K562 (cell line): ENCODE measurements around the gene FXYD4. TPM values are rescaled to one million over a fixed set of nuclear protein-coding genes. Genes with fewer than 3 reads are reported as not detected.

Experiments
- ATAC-seq: fragments of 200-7000 bp; cut with Tn5 transposase; 3 replicates; pipeline ENCODE4 v1.9.1; 2020; ENCODE audit warnings: moderate library complexity
- BruUV-seq: library from RNA; stranded (reverse); fragments of 400-500 nt; replicated peaks from 2 replicates; lab custom pipeline; 2021; lab: Mats Ljungman, UMichigan
- CTCF ChIA-PET: fragments of 300-600 bp; formaldehyde crosslinking; extraction: SDS; loops from one replicate; lab custom pipeline; 2021; ENCODE audit warnings: low intra/inter-chr PET ratio; lab: Yijun Ruan, JAX
- POLR2A ChIA-PET: fragments of 300-600, 350-650 bp; sonication (Branson Sonifier 250); formaldehyde crosslinking; extraction: SDS; loops from one replicate; lab custom pipeline; 2021; ENCODE audit warnings: antibody characterized with exemption, inconsistent platforms; lab: Yijun Ruan, JAX
- DNase-seq, 4 experiments: peaks; one replicate each; pipeline versions ENCODE4 v3.0.0 to v3.0.0-alpha.2; 2011 to 2018; ENCODE audit warnings: low spot score in 3 of 4, mixed read lengths in 3 of 4; ENCODE audit errors: extremely low read depth in 1 of 4
- FAIRE-seq: peaks from 2 replicates; lab custom pipeline; 2011; peaks lifted over from hg19 to GRCh38; lab: Jason Lieb, UNC
- H2AFZ ChIP-seq: 2 replicates; pipeline ENCODE4 v1.6.0; 2011; ENCODE audit warnings: low read depth, low read length, control low read depth, inconsistent platforms
- H3K27ac ChIP-seq: fragments of 200-600 bp; 3 replicates; pipeline ENCODE4 v1.8.0; 2011; ENCODE audit warnings: low read depth, mild to moderate bottlenecking, control low read depth, inconsistent platforms, low read length, moderate library complexity, mixed read lengths; ENCODE audit errors: extremely low read depth
- H3K27me3 ChIP-seq, 2 experiments: fragments of 300-600 bp in 1 of 2; 2 replicates in 1 of 2; 3 replicates in 1 of 2; pipeline versions ENCODE4 v1.6.0 to v1.8.0; 2011; ENCODE audit warnings: inconsistent platforms in 2 of 2, low read length in 2 of 2, mild to moderate bottlenecking in 1 of 2, mixed read lengths in 1 of 2, moderate library complexity in 1 of 2; ENCODE audit not compliant: control insufficient read depth in 2 of 2, insufficient read depth in 2 of 2
- H3K36me3 ChIP-seq: fragments of 300-600 bp; 3 replicates; pipeline ENCODE4 v1.8.0; 2011; ENCODE audit warnings: mild to moderate bottlenecking, low read length, inconsistent platforms; ENCODE audit not compliant: control insufficient read depth, insufficient read depth
- H3K4me1 ChIP-seq, 2 experiments: fragments of 200-600 bp in 1 of 2; replicated peaks in 1 of 2; 2 replicates in 1 of 2; 3 replicates in 1 of 2; pipeline versions ENCODE4 v1.5.1 to v1.8.0; 2011; ENCODE audit warnings: inconsistent platforms in 2 of 2, low read length in 2 of 2, mild to moderate bottlenecking in 1 of 2, mixed read lengths in 1 of 2, moderate library complexity in 1 of 2; ENCODE audit not compliant: control insufficient read depth in 2 of 2, insufficient read depth in 2 of 2
- H3K4me2 ChIP-seq: 2 replicates; pipeline ENCODE4 v1.6.1; 2011; ENCODE audit warnings: low read length, control low read depth, inconsistent platforms, mixed read lengths; ENCODE audit not compliant: insufficient read depth
- H3K4me3 ChIP-seq: fragments of 200-600 bp; sonication (generic), shearing (Covaris generic); 2 replicates; pipeline ENCODE4 v1.5.1; 2016; ENCODE audit warnings: control low read depth, inconsistent platforms
- H3K79me2 ChIP-seq: fragments of 200-600 bp; 3 replicates; pipeline ENCODE4 v1.8.0; 2011; ENCODE audit warnings: low read length, inconsistent platforms; ENCODE audit not compliant: control insufficient read depth, insufficient read depth
- H3K9ac ChIP-seq, 2 experiments: 2 replicates each; pipeline versions ENCODE4 v1.6.0 to v1.6.1; 2011; ENCODE audit warnings: low read depth in 2 of 2, low read length in 2 of 2, control low read depth in 1 of 2, inconsistent platforms in 1 of 2, mild to moderate bottlenecking in 1 of 2, mixed read lengths in 1 of 2; ENCODE audit not compliant: insufficient read depth in 1 of 2
- H3K9me1 ChIP-seq: one replicate; pipeline ENCODE4 v1.6.0; 2011; ENCODE audit warnings: inconsistent platforms, mild to moderate bottlenecking, low read length, moderate library complexity; ENCODE audit not compliant: control insufficient read depth, insufficient read depth
- H3K9me3 ChIP-seq: replicated peaks from 2 replicates; pipeline ENCODE4 v1.5.1; 2011; ENCODE audit warnings: low read depth, low read length, inconsistent platforms; ENCODE audit not compliant: control insufficient read depth, insufficient read depth
- H4K20me1 ChIP-seq: replicated peaks from 2 replicates; pipeline ENCODE4 v1.6.1; 2011; ENCODE audit warnings: low read length, inconsistent platforms, mixed read lengths; ENCODE audit not compliant: control insufficient read depth, insufficient read depth
- KDM4B ChIP-seq, 2 experiments: fragments of 450-650 bp in 1 of 2; sonication (generic) in 1 of 2; IDR thresholded peaks; 2 replicates each; pipeline ENCODE4 v1.6.1; 2016 to 2017; ENCODE audit warnings: borderline replicate concordance in 2 of 2, antibody characterized with exemption in 1 of 2, low read depth in 1 of 2, mild to moderate bottlenecking in 1 of 2
- MTA1 ChIP-seq: fragments of 450-650 bp; IDR thresholded peaks from 2 replicates; pipeline ENCODE4 v1.6.1; 2017; ENCODE audit warnings: borderline replicate concordance
- NCOA1 ChIP-seq: fragments of 450-650 bp; IDR thresholded peaks from 2 replicates; pipeline ENCODE4 v1.6.1; 2016; ENCODE audit warnings: low read depth
- ZNF3 ChIP-seq: fragments of 250-450 bp; sonication (Bioruptor Pico); IDR thresholded peaks from 2 replicates; pipeline ENCODE4 v1.5.0; 2021; ENCODE audit warnings: mild to moderate bottlenecking, moderate library complexity
- ZNF507 ChIP-seq: conservative IDR thresholded peaks from 2 replicates; pipeline ENCODE4 v1.6.1; 2017; ENCODE audit warnings: missing genetic modification characterization, missing compliant biosample characterization
- WGBS: fragments of 100-300 bp; shearing (Covaris generic); methylation state at CpG from one replicate; pipeline ENCODE4 v1.1.6; 2016; ENCODE audit warnings: low coverage, mixed read lengths; ENCODE audit not compliant: insufficient coverage; ENCODE audit errors: missing lambda C conversion rate; 5-methylcytosine and 5-hydroxymethylcytosine counted together
- in situ Hi-C: fragments of 300-500 bp; cut with MboI; formaldehyde crosslinking; loops from 4 replicates; pipeline ENCODE4 v1.15.0; 2018; ENCODE audit warnings: inconsistent platforms, mixed read lengths
- intact Hi-C: fragments of 100-400 bp; cut with micrococcal nuclease; formaldehyde crosslinking; loops from 2 replicates; pipeline ENCODE4 v1.14.2; 2022
- polyA plus RNA-seq, 8 experiments: library from polyadenylated mRNA; depleted of rRNA in 4 of 8; stranded (reverse) in 5 of 8; unstranded in 3 of 8; fragments of >200 nt; fragmentation: Nextera tagmentation in 2 of 8; fragmentation: Illumina TruSeq in 1 of 8; extraction: Ambion mirVana in 2 of 8; extraction: Trizol in 1 of 8; gene quantifications; 2 replicates each; pipeline versions ENCODE4 v1.2.1 to v1.2.3, GENCODE V29; 2011 to 2014; ENCODE audit warnings: inconsistent platforms in 1 of 8, missing spikeins in 1 of 8
- total RNA-seq, 7 experiments: library from RNA; depleted of rRNA in 6 of 7; stranded (reverse); fragments of >200 nt in 6 of 7; fragmentation: Illumina TruSeq in 2 of 7; extraction: Trizol in 2 of 7; gene quantifications; 2 replicates each; pipeline versions ENCODE4 v1.2.1 to v1.2.3, GENCODE V29; 2011 to 2021; ENCODE audit warnings: low replicate concordance in 1 of 7
- TF ChIP-seq, protein P1 (sequence below), 2 experiments: fragments of 450-650 bp; IDR thresholded peaks; 2 replicates each; pipeline ENCODE4 v1.6.1; 2016; ENCODE audit warnings: mild to moderate bottlenecking in 2 of 2, borderline replicate concordance in 1 of 2, low read depth in 1 of 2, moderate library complexity in 1 of 2

FXYD4 gene
- total and polyA plus RNA-seq, 9 of the 15 experiments (the other 6 are each of a cell fraction or from before 2014, with no cell fraction given): not detected

DNA sequence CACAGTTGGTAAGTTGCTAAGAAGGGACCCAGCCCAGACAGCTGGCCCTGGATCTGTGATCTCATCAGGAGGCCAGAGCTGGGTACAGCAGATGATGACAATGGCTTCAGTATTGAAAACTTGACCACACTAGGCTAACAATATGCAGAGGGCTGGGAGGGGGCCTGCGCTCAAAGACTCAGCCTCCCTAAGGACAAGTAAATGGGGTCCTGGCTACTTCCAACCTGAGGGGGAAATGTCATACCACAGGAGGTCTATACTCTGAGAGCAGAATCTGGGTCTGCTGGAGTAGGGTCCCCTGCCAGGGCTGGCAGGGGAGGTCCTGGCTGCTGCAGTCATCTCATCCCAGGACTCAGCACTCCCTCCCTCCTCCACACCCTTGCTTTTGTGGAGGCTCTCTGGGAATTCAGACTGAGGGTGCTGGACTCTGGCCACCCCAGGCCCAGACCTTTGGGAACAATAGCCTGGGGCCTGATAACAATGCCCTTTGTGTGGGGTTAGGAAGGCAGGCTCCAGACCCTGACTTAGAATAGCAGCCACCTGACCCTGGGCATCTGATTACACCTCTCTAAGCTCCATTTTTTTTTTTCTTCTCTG lies 1.4 kb downstream of the FXYD4 start:
- no peak overlapping the region for H3K9ac ChIP-seq
- intact Hi-C loops: no loop called here
- no peak overlapping the region for H2AFZ ChIP-seq
- DNase-seq (no peak), FAIRE-seq (no peak), ATAC-seq (no peak)
- in situ Hi-C loops: no loop called here
- no peak overlapping the region for H3K27ac ChIP-seq
- peaks cover 7 to 26% of the 10 kb centered on the region in 2 experiments; a peak in 4 of 5 replicates for H3K4me1 ChIP-seq
- CTCF ChIA-PET: no interaction called here
- H3K27me3 ChIP-seq: peaks cover 0 to 15% of the 10 kb centered on the region in 2 experiments; a peak in 2 of 5 replicates
- no peaks in the 10 kb centered on the region for H4K20me1 ChIP-seq
- 78% methylated on average over 1 of the region's 1 CpG for WGBS
- H3K4me2 ChIP-seq: no peak overlapping the region
- H3K4me3 ChIP-seq: no peak overlapping the region
- no peaks in the 10 kb centered on the region for H3K79me2 ChIP-seq
- no peak for TF ChIP-seq ZNF507 (tag)
- no peaks in the 10 kb centered on the region for H3K9me3 ChIP-seq
- BruUV-seq: no TSS peak
- no peaks in the 10 kb centered on the region for H3K9me1 ChIP-seq
- H3K36me3 ChIP-seq: no peaks in the 10 kb centered on the region
- POLR2A ChIA-PET: interaction anchor here (2.7 kb wide), 1 partner anchor 12 kb away, joined by 14 read pairs; no protein-coding TSS in a partner anchor

DNA sequence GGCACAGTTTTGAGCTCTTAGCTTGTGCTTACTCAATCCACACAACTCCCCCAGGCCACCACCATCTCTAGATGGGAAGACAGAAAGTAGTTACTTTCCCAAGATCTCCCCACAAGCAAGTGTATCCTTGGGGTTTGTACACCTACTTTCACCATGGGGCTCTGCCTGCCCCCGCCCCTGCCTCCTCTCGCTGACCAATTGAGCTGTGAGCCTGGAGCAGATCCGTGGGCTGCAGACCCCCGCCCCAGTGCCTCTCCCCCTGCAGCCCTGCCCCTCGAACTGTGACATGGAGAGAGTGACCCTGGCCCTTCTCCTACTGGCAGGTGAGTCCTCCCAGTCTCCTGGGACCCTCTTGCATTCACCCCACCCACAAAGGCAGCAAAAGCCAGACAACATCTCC lies 2.0 kb downstream of the FXYD4 start:
- Histone ChIP-seq H3K4me2 (no peak overlapping the region), H3K4me3 (no peak overlapping the region), H3K9me3 (no peaks in the 10 kb centered on the region), H3K27me3 (peaks cover 0 to 15% of the 10 kb centered on the region in 2 experiments; a peak in 2 of 5 replicates), H2AFZ (no peak overlapping the region), H3K4me1 (peaks cover 7 to 30% of the 10 kb centered on the region in 2 experiments; a peak in 4 of 5 replicates), H3K27ac (no peak overlapping the region), H3K9ac (no peak overlapping the region), H3K9me1 (no peaks in the 10 kb centered on the region), H3K36me3 (no peaks in the 10 kb centered on the region), H4K20me1 (no peaks in the 10 kb centered on the region), H3K79me2 (no peaks in the 10 kb centered on the region)
- BruUV-seq: no TSS peak
- intact Hi-C loops: no loop called here
- DNase-seq (no peak), FAIRE-seq (no peak), ATAC-seq (no peak)
- CTCF ChIA-PET: no interaction called here
- 0% methylated on average over 2 of the region's 5 CpGs for WGBS
- in situ Hi-C loops: no loop called here
- POLR2A ChIA-PET: interaction anchor here (2.7 kb wide), 1 partner anchor 11 kb away, joined by 14 read pairs; no protein-coding TSS in a partner anchor
- TF ChIP-seq ZNF3 (CRISPR knock-in tag): no peak
- TF ChIP-seq NCOA1: no peak
- TF ChIP-seq, protein P1, sequence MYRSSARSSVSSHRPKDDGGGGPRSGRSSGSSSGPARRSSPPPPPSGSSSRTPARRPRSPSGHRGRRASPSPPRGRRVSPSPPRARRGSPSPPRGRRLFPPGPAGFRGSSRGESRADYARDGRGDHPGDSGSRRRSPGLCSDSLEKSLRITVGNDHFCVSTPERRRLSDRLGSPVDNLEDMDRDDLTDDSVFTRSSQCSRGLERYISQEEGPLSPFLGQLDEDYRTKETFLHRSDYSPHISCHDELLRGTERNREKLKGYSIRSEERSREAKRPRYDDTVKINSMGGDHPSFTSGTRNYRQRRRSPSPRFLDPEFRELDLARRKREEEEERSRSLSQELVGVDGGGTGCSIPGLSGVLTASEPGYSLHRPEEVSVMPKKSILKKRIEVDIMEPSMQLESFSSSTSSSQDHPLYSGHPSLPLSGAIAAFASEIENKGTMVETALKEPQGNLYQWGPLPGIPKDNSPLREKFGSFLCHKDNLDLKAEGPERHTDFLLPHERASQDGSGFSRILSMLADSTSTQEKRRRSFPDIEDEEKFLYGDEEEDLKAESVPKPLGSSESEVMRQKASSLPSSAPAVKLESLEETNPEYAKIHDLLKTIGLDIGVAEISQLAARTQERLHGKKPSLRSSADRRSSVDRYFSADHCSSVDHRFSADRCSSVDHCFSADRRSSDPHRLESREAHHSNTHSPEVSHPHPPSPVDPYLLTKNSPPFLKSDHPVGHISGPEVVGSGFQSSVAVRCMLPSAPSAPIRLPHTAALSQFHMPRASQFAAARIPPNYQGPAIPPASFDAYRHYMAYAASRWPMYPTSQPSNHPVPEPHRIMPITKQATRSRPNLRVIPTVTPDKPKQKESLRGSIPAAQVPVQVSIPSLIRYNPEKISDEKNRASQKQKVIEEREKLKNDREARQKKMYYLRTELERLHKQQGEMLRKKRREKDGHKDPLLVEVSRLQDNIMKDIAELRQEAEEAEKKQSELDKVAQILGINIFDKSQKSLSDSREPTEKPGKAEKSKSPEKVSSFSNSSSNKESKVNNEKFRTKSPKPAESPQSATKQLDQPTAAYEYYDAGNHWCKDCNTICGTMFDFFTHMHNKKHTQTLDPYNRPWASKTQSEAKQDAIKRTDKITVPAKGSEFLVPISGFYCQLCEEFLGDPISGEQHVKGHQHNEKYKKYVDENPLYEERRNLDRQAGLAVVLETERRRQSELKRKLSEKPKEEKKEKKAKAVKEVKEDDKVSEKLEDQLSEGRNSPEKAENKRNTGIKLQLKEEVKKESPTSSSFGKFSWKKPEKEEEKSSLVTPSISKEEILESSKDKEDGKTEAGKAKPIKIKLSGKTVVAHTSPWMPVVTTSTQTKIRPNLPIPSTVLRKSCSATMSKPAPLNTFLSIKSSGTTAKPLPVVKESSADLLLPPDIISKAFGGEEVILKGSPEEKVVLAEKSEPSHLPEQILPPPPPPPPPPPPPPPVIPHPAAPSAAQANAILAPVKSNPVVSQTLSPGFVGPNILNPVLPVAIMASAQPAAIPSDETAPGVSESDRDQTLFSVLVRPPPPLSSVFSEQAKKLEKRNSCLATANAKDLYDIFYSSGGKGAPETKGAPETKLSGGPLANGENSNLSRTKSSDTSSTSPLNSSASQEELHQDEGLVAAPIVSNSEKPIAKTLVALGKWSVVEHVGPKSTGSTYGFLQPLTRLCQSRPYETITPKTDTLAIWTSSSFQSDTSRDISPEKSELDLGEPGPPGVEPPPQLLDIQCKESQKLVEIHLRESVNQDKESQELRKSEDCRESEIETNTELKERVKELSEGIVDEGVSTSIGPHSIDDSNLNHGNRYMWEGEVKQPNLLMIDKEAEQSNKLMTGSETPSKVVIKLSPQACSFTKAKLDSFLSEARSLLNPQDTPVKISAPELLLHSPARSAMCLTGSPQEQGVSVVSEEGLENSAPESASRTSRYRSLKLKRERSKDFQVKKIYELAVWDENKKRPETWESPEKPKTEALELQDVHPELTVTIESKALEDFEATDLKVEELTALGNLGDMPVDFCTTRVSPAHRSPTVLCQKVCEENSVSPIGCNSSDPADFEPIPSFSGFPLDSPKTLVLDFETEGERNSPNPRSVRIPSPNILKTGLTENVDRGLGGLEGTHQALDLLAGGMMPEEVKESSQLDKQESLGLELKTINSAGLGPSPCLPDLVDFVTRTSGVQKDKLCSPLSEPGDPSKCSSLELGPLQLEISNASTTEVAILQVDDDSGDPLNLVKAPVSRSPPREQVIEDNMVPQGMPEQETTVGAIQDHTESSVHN (IDR thresholded peaks at IDR 0.05; ENCODE audit: borderline replicate concordance in 1 of 2, low read depth in 1 of 2): no peak
- TF ChIP-seq MTA1: no peak
- TF ChIP-seq KDM4B (IDR thresholded peaks at IDR 0.05; ENCODE audit: borderline replicate concordance in 2 of 2, low read depth in 1 of 2): no peak
